NCI-H2107 treated with DMSO at 0.1 percent for 48 hours (cell line): Measurements from ENCODE around the gene CEP85L.

Experiments
- DNase-seq: peaks from one replicate; lab custom pipeline; 2025; ENCODE audit not compliant: unreplicated experiment; lab: John Stamatoyannopoulos, UW

The CEP85L gene

DNA sequence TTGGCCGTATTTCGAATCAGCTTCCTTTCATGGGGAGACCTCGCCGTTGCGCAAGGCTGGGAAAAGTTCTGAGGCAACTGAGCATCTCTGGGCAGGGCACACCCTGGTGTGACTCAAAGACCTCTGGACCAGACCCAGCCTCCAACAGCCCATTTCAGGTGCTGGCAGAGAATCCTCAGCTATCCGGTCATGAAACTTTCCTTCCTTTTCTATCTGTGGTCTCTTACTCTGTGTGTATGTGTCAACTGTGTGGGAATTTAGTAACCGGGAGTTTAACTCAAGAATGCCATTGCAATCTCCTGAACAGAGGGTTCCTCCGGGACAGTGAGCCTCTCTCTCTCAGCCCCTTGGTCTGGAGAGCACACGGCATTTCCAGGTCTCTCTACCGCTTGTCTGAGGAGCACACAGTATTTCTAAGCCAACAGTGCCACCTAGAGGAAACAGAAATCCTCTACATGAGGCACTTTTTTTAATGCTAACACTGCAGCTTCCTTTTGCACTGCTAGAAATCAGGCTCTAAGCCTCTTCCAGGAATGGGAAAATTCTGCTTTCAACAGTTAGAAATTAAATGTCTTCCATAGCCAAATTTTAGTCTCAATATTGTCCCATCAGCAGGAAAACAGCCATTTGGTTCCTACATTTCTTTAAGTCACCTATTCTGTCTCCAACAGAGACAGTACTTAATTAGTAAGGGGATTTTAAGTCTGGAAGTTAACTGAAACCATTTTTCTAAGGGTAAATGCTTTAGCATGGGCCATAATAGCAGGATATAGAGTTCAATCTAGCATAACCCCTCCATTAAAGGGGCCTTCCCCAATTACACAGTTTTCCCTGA lies 70.6 kb downstream of the CEP85L start:
- peak; percentile 16 for DNase-seq

DNA sequence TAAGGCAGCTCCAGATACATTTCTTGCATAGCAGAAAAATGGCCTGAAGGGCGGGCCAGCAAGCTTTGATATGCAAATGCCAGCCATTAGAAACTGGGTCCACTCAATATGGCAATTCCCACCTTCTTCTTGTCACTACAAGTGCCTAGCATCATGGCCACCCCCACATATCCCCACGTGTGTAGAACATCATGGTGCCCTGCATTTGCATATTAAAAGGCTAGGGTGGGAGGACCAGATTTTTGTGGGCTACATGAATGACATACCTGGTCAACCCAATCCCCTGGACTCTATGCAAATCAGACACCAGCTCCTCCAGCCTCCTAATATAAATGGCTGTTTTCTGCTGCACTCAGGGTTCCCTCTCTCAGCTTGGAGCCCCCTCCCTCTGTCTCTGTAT lies 71.6 kb downstream of the CEP85L start:
- no peak for DNase-seq

DNA sequence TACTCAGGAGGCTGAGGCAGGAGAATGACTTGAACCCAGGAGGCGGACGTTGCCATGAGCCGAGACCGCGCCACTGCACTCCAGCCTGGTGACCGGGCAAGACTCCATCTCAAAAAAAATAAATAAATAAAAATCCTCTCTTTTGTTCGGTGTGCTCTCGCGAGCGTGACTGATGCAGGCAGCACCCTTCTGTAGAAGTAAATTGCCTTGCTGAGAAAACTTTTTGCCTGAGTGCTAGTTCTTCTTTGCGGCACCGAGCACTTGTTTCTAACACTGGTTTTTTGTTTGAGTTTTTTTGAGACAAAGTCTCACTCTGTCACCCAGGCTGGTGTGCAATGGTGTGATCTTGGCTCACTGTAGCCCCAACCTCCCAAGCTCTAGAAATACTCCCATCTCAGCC lies 72.8 kb downstream of the CEP85L start:
- no peak for DNase-seq

GRCh38 chr6:118577972-118578371 lies 73.4 kb downstream of the CEP85L start:
- no peak for DNase-seq

GRCh38 chr6:118574051-118574865 lies 77.1 kb downstream of the CEP85L start:
- no peak for DNase-seq

- no peak for DNase-seq
Observed at GRCh38 chr6:118571121-118571520, 80.3 kb downstream of the CEP85L start.

- no peak for DNase-seq
Observed at GRCh38 chr6:118569498-118569897, 81.9 kb downstream of the CEP85L start.

- no peak for DNase-seq
Observed at GRCh38 chr6:118567974-118568373, 83.4 kb downstream of the CEP85L start.

GRCh38 chr6:118565311-118565960 lies 86.0 kb downstream of the CEP85L start:
- peak; percentile 67 for DNase-seq

DNA sequence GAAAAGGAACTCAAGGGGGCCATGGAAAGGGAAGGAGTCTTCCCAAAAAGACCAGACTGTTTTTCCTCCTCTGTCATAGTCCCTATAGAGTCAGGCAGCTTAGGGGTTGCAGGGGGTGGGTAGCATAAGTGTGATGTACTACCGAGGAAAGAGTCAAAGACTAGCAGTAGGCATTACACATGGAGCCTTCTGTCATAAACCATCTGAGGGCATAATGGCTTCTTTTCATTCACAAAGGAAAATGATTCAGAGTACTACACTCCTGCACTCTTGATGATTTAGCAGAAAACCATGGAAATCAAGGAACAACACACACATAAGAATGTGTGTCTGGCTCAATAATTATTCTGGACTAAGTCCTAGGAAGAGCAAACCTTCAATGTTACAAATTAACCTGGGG lies 88.4 kb downstream of the CEP85L start:
- DNase-seq = no peak

- no peak for DNase-seq
Observed at GRCh38 chr6:118562248-118562647, 89.1 kb downstream of the CEP85L start.

DNA sequence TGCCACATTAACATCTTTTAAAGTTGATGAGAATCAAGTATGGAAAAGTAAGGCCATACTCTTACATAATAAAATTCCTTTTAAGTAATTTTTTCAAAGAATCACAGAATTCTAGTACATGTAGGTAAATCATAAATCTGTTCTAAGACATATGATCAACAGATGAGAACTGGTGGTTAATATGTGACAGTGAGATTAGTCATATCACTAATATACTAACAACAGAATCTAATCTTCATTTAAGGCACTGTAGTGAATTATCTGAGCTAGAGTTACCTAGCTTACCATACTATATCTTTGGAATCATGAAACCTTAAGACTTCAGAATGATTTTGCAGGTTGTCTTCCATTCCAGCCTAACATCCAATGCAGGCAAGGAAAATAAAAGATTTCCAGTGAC lies 91.7 kb downstream of the CEP85L start:
- DNase-seq = no peak

DNA sequence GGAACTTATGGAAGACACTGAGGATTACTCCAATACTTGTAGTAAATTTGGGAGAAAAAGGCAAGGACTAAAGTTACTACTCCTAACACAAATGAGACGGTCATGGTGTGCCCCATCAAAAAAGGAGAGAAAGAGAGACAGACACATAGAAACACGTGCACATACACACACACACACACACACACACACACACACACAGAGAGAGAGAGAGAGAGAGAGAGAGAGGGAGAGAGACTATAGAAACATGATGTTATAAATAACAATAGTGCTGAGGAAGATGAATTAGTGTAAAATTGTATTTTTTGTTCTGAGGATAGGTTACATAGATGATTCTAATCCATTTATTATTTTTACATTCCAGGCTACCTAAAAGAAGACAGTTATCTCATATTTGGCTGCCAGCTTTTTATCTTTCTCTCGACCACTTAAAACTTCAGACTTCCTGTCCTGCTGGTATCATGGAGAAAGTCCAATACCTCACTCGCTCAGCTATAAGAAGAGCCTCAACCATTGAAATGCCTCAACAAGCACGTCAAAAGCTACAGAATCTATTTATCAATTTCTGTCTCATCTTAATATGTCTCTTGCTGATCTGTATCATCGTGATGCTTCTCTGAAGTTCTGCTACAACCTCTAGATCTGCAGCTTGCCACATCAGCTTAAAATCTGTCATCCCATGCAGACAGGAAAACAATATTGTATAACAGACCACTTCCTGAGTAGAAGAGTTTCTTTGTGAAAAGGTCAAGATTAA lies 92.8 kb downstream of the CEP85L start:
- no peak for DNase-seq

GRCh38 chr6:118554698-118555097 lies 96.7 kb downstream of the CEP85L start:
- DNase-seq = no peak

GRCh38 chr6:118553132-118553531 lies 98.3 kb downstream of the CEP85L start:
- DNase-seq = no peak

GRCh38 chr6:118551063-118552053 lies 100.0 kb downstream of the CEP85L start:
- DNase-seq = peak; percentile 59

DNA sequence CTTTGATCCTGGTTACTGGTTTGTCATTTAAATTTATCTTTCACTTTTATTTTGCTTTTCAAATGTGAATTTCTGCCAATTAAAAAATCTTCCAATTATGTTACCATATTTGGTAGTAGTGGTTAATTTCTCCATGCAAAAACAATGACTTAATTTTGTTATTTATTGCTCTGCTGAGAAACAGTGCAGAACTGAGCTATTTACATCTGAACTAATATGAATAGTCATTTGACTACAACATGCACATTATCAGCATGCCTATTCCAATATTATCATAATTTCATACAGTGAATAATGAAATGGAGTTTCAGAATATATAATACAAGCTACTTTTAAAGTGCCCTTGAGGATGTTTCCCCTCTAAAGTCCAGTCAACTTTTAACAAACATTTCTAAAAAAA lies 102.8 kb downstream of the CEP85L start:
- DNase-seq = no peak

GRCh38 chr6:118548136-118548535 lies 103.3 kb downstream of the CEP85L start, which contains the start of gene PLN:
Gene PLN (plus strand): TSS chr6:118548296. CDS start chr6:118558922, 10,626 bp downstream.
- DNase-seq = no peak

DNA sequence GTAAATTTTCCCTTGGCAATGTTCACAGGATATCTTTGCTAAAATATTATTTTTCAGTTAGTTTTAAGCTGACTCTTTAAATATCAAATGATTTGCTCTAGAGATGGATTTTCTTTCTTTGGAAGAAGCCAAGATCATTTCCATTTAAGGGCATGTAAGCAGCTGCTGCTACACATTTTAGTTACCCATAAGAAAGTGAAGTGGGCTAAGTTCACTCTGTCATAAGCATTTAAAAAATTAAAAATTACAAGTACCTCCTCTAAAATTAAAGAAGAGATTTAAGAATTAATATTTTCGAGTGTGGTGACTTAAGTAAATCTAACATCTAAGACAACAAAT lies 104.5 kb downstream of the CEP85L start:
- no peak for DNase-seq
